CD14-positive monocyte (primary cell): ENCODE data around the gene KRT85. TPM values are rescaled to one million over a fixed set of nuclear protein-coding genes. Genes with fewer than 3 reads are reported as not detected.

Experiments
- DNase-seq, 3 donors: peaks; one replicate each; pipeline ENCODE4 v3.0.0-alpha.2; 2011 to 2022
- H2AFZ ChIP-seq: 2 replicates; pipeline ENCODE4 v1.6.0; 2012; ENCODE audit warnings: mild to moderate bottlenecking, low read depth, low read length, inconsistent platforms; ENCODE audit not compliant: insufficient read depth, poor library complexity, severe bottlenecking
- H3K27ac ChIP-seq, 2 donors: 1 replicate in 1 of 2; 2 replicates in 1 of 2; pipeline ENCODE4 v1.5.1; 2012 to 2013; ENCODE audit warnings: low read length in 2 of 2, control low read depth in 1 of 2, inconsistent platforms in 1 of 2, low read depth in 1 of 2, mild to moderate bottlenecking in 1 of 2
- H3K27me3 ChIP-seq, 2 donors: one replicate each; pipeline versions ENCODE4 v1.6.0 to v1.6.1; 2011 to 2013; ENCODE audit warnings: low read length in 2 of 2; ENCODE audit not compliant: control insufficient read depth in 2 of 2, insufficient read depth in 2 of 2
- H3K36me3 ChIP-seq, 2 donors: replicated peaks in 1 of 2; 1 replicate in 1 of 2; 2 replicates in 1 of 2; pipeline versions ENCODE4 v1.5.1 to v1.6.1; 2012 to 2013; ENCODE audit warnings: low read length in 2 of 2, control low read depth in 1 of 2, inconsistent platforms in 1 of 2, mild to moderate bottlenecking in 1 of 2; ENCODE audit not compliant: insufficient read depth in 2 of 2, control insufficient read depth in 1 of 2
- H3K4me1 ChIP-seq, 2 donors: 1 replicate in 1 of 2; 2 replicates in 1 of 2; pipeline versions ENCODE4 v1.5.1 to v1.6.1; 2012 to 2013; ENCODE audit warnings: low read length in 2 of 2, control low read depth in 1 of 2, inconsistent platforms in 1 of 2, mild to moderate bottlenecking in 1 of 2, moderate library complexity in 1 of 2; ENCODE audit not compliant: insufficient read depth in 2 of 2, control insufficient read depth in 1 of 2
- H3K4me2 ChIP-seq: replicated peaks from 2 replicates; pipeline ENCODE3; 2012; ENCODE audit warnings: low read length, moderate library complexity, mild to moderate bottlenecking; ENCODE audit not compliant: poor library complexity, severe bottlenecking; ENCODE audit errors: extremely low read depth
- H3K4me3 ChIP-seq, 3 experiments: fragments of 200-600 bp in 1 of 3; sonication (generic) in 1 of 3; replicated peaks in 1 of 3; 1 replicate in 2 of 3; 2 replicates in 1 of 3; pipeline ENCODE4 v1.5.1; 2011 to 2013; ENCODE audit warnings: low read length in 3 of 3, mild to moderate bottlenecking in 3 of 3, control low read depth in 2 of 3, low read depth in 2 of 3, inconsistent platforms in 1 of 3, moderate library complexity in 1 of 3
- H3K79me2 ChIP-seq: 2 replicates; pipeline ENCODE4 v1.6.0; 2012; ENCODE audit warnings: mild to moderate bottlenecking, control low read depth, inconsistent platforms, low read length, moderate library complexity; ENCODE audit not compliant: insufficient read depth
- H3K9ac ChIP-seq: 2 replicates; pipeline ENCODE4 v1.6.0; 2017; ENCODE audit warnings: low read length, mild to moderate bottlenecking; ENCODE audit not compliant: insufficient read depth, poor library complexity, severe bottlenecking
- H3K9me3 ChIP-seq, 2 donors: replicated peaks in 1 of 2; 1 replicate in 1 of 2; 2 replicates in 1 of 2; pipeline versions ENCODE4 v1.5.1 to v1.6.1; 2012 to 2013; ENCODE audit warnings: low read length in 2 of 2, control low read depth in 1 of 2; ENCODE audit not compliant: control insufficient read depth in 1 of 2, insufficient read depth in 1 of 2
- H4K20me1 ChIP-seq: 2 replicates; pipeline ENCODE4 v1.6.0; 2012; ENCODE audit warnings: mild to moderate bottlenecking, low read length, control low read depth, moderate library complexity; ENCODE audit not compliant: insufficient read depth
- H3K27ac Mint-ChIP-seq, 7 donors: one replicate each; pipeline ENCODE4 v1.8.0; 2020; ENCODE audit warnings: mild to moderate bottlenecking in 7 of 7, mixed read lengths in 7 of 7, moderate library complexity in 6 of 7, inconsistent platforms in 2 of 7
- H3K27me3 Mint-ChIP-seq, 3 donors: one replicate each; pipeline ENCODE4 v1.8.0; 2021 to 2022; ENCODE audit warnings: low read depth in 3 of 3, mild to moderate bottlenecking in 3 of 3, mixed read lengths in 3 of 3, moderate library complexity in 3 of 3, inconsistent platforms in 1 of 3
- H3K36me3 Mint-ChIP-seq, 2 donors: one replicate each; pipeline ENCODE4 v1.8.0; 2020; ENCODE audit warnings: mixed read lengths in 2 of 2, inconsistent platforms in 1 of 2, mild to moderate bottlenecking in 1 of 2
- H3K4me1 Mint-ChIP-seq: one replicate; pipeline ENCODE4 v1.8.0; 2020; ENCODE audit warnings: mild to moderate bottlenecking, mixed read lengths
- H3K4me3 Mint-ChIP-seq, 2 donors: one replicate each; pipeline ENCODE4 v1.8.0; 2020; ENCODE audit warnings: mild to moderate bottlenecking in 2 of 2, mixed read lengths in 2 of 2, moderate library complexity in 1 of 2
- H3K9me3 Mint-ChIP-seq, 7 donors: one replicate each; pipeline ENCODE4 v1.8.0; 2020 to 2022; ENCODE audit warnings: mixed read lengths in 7 of 7, mild to moderate bottlenecking in 6 of 7, moderate library complexity in 6 of 7, inconsistent platforms in 2 of 7
- CTCF ChIP-seq: fragments of 200-600 bp; IDR thresholded peaks from one replicate; pipeline ENCODE4 v1.8.0; 2022; ENCODE audit warnings: antibody characterized with exemption, mild to moderate bottlenecking
- WGBS: methylation state at CpG from one replicate; pipeline ENCODE4 v1.1.5; 2013; ENCODE audit warnings: missing lambda C conversion rate; ENCODE audit not compliant: insufficient coverage; 5-methylcytosine and 5-hydroxymethylcytosine counted together
- intact Hi-C, 2 donors: fragments of 100-400 bp; cut with micrococcal nuclease; formaldehyde crosslinking; loops; one replicate each; pipeline versions ENCODE4 v1.15.0 to v1.15.1; 2023
- polyA plus RNA-seq, 3 donors: library from polyadenylated mRNA; depleted of rRNA in 1 of 3; unstranded in 2 of 3; stranded (reverse) in 1 of 3; fragments of 300-500 nt in 2 of 3; fragments of >200 nt in 1 of 3; fragmentation: Illumina TruSeq in 2 of 3; gene quantifications; 1 replicate in 2 of 3; 2 replicates in 1 of 3; pipeline ENCODE4 v1.2.3, GENCODE V29; 2012 to 2021

KRT85 gene
- polyA plus RNA-seq, 3 donors, result not detected

- H4K20me1 ChIP-seq, result no peaks in the 10 kb centered on the region
- no peaks in the 10 kb centered on the region for H3K4me1 ChIP-seq
- Mint-ChIP-seq H3K4me1 (no peaks in the 10 kb centered on the region), H3K9me3 (peaks cover 0 to 3% (median 0%) of the 10 kb centered on the region in 7 donors), H3K27me3 (peaks cover 5 to 11% (median 5%) of the 10 kb centered on the region in 3 donors), H3K36me3 (no peaks in the 10 kb centered on the region), H3K27ac (no peak overlapping the region), H3K4me3 (no peak overlapping the region)
- no peak overlapping the region for H3K9ac ChIP-seq
- WGBS, result 91% methylated on average over 5 of the region's 5 CpGs
- intact Hi-C loops, result no loop called here
- H3K79me2 ChIP-seq, result no peaks in the 10 kb centered on the region
- no peaks in the 10 kb centered on the region for H3K9me3 ChIP-seq
- no peak for DNase-seq
- H3K27me3 ChIP-seq, result no peaks in the 10 kb centered on the region
- TF ChIP-seq CTCF, result no peak
- H3K4me2 ChIP-seq, result no peak overlapping the region
- H3K4me3 ChIP-seq, result no peak overlapping the region
- no peak overlapping the region for H3K27ac ChIP-seq
- no peak overlapping the region for H2AFZ ChIP-seq
- no peaks in the 10 kb centered on the region for H3K36me3 ChIP-seq
Observed at GRCh38 chr12:52407918-52408317, 40.6 kb upstream of the KRT85 start.

- no peak for DNase-seq
- WGBS, result 94% methylated on average over 3 of the region's 14 CpGs
- H3K4me1 ChIP-seq, result no peaks in the 10 kb centered on the region
- Mint-ChIP-seq H3K9me3 (peaks cover 0 to 3% (median 0%) of the 10 kb centered on the region in 7 donors), H3K27me3 (peaks cover 1 to 13% (median 6%) of the 10 kb centered on the region in 3 donors), H3K4me1 (no peaks in the 10 kb centered on the region), H3K36me3 (no peaks in the 10 kb centered on the region), H3K27ac (peak within 1 kb of the TSS in 1 of 7 donors; percentile 4), H3K4me3 (no peak within 1 kb of the TSS)
- H4K20me1 ChIP-seq, result no peaks in the 10 kb centered on the region
- no peaks in the 10 kb centered on the region for H3K27me3 ChIP-seq
- intact Hi-C loops, result no loop called here
- H2AFZ ChIP-seq, result no peak within 1 kb of the TSS
- no peaks in the 10 kb centered on the region for H3K79me2 ChIP-seq
- no peak within 1 kb of the TSS for H3K4me3 ChIP-seq
- no peak within 1 kb of the TSS for H3K27ac ChIP-seq
- no peak within 1 kb of the TSS for H3K4me2 ChIP-seq
- no peak for TF ChIP-seq CTCF
- no peaks in the 10 kb centered on the region for H3K36me3 ChIP-seq
- H3K9ac ChIP-seq, result no peak within 1 kb of the TSS
- H3K9me3 ChIP-seq, result no peaks in the 10 kb centered on the region
Observed at GRCh38 chr12:52405922-52406385, 38.7 kb upstream of the KRT85 start, which contains the start of gene KRT82. KRT82 (minus strand) TSS chr12:52406335; CDS start chr12:52406277, 58 bp downstream.
